Ectodermal cell (in vitro differentiated cells): ENCODE results near the gene KRT12. TPM values are rescaled to one million over a fixed set of nuclear protein-coding genes. Genes with fewer than 3 reads are reported as not detected.

Experiments used
- H3K27ac ChIP-seq: 2 replicates; pipeline ENCODE4 v1.7.0; 2013; ENCODE audit warnings: mild to moderate bottlenecking, low read depth, low read length; ENCODE audit not compliant: insufficient read depth, poor library complexity, severe bottlenecking
- H3K27me3 ChIP-seq: 2 replicates; pipeline ENCODE4 v1.7.0; 2013; ENCODE audit warnings: mild to moderate bottlenecking, low read length; ENCODE audit not compliant: insufficient read depth, control insufficient read depth, poor library complexity, severe bottlenecking
- H3K36me3 ChIP-seq: one replicate; pipeline ENCODE4 v1.7.0; 2013; ENCODE audit warnings: low read length; ENCODE audit not compliant: control insufficient read depth, insufficient read depth
- H3K4me1 ChIP-seq: one replicate; pipeline ENCODE4 v1.7.0; 2013; ENCODE audit warnings: low read length; ENCODE audit not compliant: control insufficient read depth, insufficient read depth
- H3K4me3 ChIP-seq: 2 replicates; pipeline ENCODE4 v1.7.0; 2013; ENCODE audit warnings: low read depth, low read length, control low read depth; ENCODE audit not compliant: insufficient read depth
- H3K9me3 ChIP-seq: 2 replicates; pipeline ENCODE4 v1.7.0; 2013; ENCODE audit warnings: mild to moderate bottlenecking, low read length, moderate library complexity; ENCODE audit not compliant: control insufficient read depth
- WGBS, 2 experiments: methylation state at CpG; one replicate each; pipeline ENCODE4 v1.1.7; 2013; ENCODE audit warnings: missing lambda C conversion rate in 2 of 2; 5-methylcytosine and 5-hydroxymethylcytosine counted together
- polyA plus RNA-seq, 4 experiments: library from polyadenylated mRNA; stranded (reverse); fragments of 50-300 nt; gene quantifications; one replicate each; pipeline ENCODE4 v1.2.3, GENCODE V29; 2013

Gene KRT12
- not detected for polyA plus RNA-seq (2013, experiment 1 of 4)
- polyA plus RNA-seq (2013, experiment 2 of 4), result not detected
- polyA plus RNA-seq (2013, experiment 3 of 4), result not detected
- not detected for polyA plus RNA-seq (2013, experiment 4 of 4)

GRCh38 chr17:40866838-40867237 is at the start of gene KRT12:
Gene KRT12, minus strand, starts transcription at chr17:40867223. Its CDS starts 37 bp downstream, at chr17:40867186.
- H3K36me3 ChIP-seq, result no peaks in the 10 kb centered on the region
- no peak within 1 kb of the TSS for H3K27ac ChIP-seq
- H3K4me3 ChIP-seq, result no peak within 1 kb of the TSS
- H3K4me1 ChIP-seq, result no peaks in the 10 kb centered on the region
- 96% methylated on average over 8 of the region's 8 CpGs for WGBS, 2 experiments
- H3K9me3 ChIP-seq, result no peaks in the 10 kb centered on the region
- no peaks in the 10 kb centered on the region for H3K27me3 ChIP-seq

DNA sequence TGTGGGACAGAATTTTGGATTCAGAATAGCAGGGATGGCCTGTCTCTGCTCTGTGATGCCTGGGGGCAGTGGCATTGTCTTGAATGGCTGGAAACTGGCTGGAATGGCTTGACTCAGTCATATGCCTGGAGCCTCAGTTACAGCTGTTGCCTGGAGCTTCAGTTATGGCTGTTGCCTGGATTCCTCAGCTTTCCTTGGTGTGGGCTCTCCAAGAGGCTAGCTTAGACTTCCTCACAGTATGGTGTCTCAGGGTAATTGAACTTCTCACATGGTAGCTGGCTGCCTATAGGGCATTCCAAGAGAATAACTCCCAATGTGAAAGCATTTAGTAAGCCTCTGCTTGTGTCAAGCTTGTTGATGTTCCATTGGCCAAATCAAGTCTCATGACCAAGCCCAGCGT is 49.3 kb upstream of the KRT12 start:
- Histone ChIP-seq H3K4me3 (no peak overlapping the region), H3K36me3 (no peaks in the 10 kb centered on the region), H3K9me3 (no peaks in the 10 kb centered on the region), H3K27ac (no peak overlapping the region), H3K27me3 (no peaks in the 10 kb centered on the region), H3K4me1 (no peaks in the 10 kb centered on the region)
- WGBS, 2 experiments, result 94 to 100% methylated on average over 1 of the region's 1 CpG

GRCh38 chr17:40915721-40916256 is 48.8 kb upstream of the KRT12 start:
- no peaks in the 10 kb centered on the region for H3K4me1 ChIP-seq
- H3K36me3 ChIP-seq, result no peaks in the 10 kb centered on the region
- WGBS, 2 experiments, result 87 to 91% methylated on average over 2 of the region's 2 CpGs
- H3K27ac ChIP-seq, result no peak overlapping the region
- H3K9me3 ChIP-seq, result no peaks in the 10 kb centered on the region
- H3K4me3 ChIP-seq, result no peak overlapping the region
- no peaks in the 10 kb centered on the region for H3K27me3 ChIP-seq

GRCh38 chr17:40915199-40915661 is 48.2 kb upstream of the KRT12 start:
- WGBS, 2 experiments, result 90 to 100% methylated on average over 1 to 3 of the region's 3 CpGs
- Histone ChIP-seq H3K27ac (no peak overlapping the region), H3K9me3 (no peaks in the 10 kb centered on the region), H3K4me3 (no peak overlapping the region), H3K36me3 (no peaks in the 10 kb centered on the region), H3K27me3 (no peaks in the 10 kb centered on the region), H3K4me1 (no peaks in the 10 kb centered on the region)

DNA sequence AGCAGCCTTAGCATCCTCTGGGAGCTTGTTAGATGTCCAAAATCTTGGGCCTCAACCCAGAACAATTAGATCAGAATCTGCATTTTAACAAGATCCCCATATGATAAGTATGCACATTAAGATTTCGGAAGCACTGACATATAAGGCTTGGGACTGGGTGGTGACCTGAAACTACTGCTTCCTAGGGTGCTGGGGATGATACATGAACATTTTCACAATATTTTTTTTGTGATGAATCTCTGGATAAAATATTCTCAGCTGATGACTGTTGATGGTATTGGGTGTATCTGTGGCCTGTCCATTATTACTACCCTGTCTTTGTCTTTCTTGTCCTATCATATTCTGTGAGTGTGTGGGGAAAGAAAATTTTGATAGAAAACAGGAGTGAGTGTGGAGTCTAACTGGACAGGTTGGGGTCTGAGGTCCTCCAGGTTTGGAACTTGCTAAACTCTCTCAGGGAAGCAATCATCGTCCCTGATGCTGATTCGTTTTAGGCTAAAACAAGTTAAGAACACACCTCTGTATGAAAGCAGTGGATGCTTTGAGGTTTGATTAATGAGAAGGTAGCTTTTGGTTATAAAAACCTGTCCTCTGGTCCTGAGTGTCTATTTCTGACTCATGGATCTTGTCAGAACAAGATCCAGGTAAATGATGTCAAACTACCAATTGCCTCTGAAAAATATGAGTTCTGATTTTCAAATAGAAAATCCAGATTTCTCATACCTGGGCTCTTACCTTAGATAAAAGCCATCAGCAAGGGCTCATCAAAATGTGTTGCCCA is 47.2 kb upstream of the KRT12 start:
- H3K4me3 ChIP-seq, result no peak overlapping the region
- H3K36me3 ChIP-seq, result no peaks in the 10 kb centered on the region
- no peaks in the 10 kb centered on the region for H3K9me3 ChIP-seq
- no peaks in the 10 kb centered on the region for H3K4me1 ChIP-seq
- 96 to 99% methylated on average over 3 of the region's 3 CpGs for WGBS, 2 experiments
- H3K27ac ChIP-seq, result no peak overlapping the region
- no peaks in the 10 kb centered on the region for H3K27me3 ChIP-seq

GRCh38 chr17:40912486-40913210 is 45.6 kb upstream of the KRT12 start:
- Histone ChIP-seq H3K27me3 (no peaks in the 10 kb centered on the region), H3K9me3 (no peaks in the 10 kb centered on the region), H3K36me3 (no peaks in the 10 kb centered on the region), H3K27ac (no peak overlapping the region), H3K4me1 (no peaks in the 10 kb centered on the region), H3K4me3 (no peak overlapping the region)
- WGBS, 2 experiments, result 97 to 98% methylated on average over 12 to 13 of the region's 13 CpGs

DNA sequence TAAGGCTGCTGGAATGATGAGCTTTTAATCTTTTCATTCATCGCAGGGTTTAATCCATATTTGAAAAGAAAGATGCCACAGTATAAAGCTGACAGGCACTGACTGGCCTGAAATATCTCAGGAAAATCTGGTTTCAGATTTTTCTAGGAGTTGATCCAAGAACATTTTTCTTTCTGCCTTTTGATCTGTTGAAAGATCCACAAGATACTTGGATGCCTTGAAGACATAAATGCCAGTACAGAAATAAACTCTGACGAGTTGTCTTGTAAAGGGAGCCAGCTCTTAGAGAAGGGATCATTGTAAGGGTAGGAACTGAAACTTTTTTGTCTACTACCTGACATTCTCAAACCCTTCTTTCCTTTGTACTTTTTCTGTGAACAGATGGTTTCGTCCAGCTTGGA is 43.4 kb upstream of the KRT12 start:
- Histone ChIP-seq H3K27me3 (no peaks in the 10 kb centered on the region), H3K27ac (no peak overlapping the region), H3K9me3 (no peaks in the 10 kb centered on the region), H3K4me1 (no peaks in the 10 kb centered on the region), H3K36me3 (no peaks in the 10 kb centered on the region), H3K4me3 (no peak overlapping the region)
- 85 to 91% methylated on average over 2 to 3 of the region's 3 CpGs for WGBS, 2 experiments

GRCh38 chr17:40909755-40910154 is 42.7 kb upstream of the KRT12 start:
- 84 to 88% methylated on average over 3 to 4 of the region's 4 CpGs for WGBS, 2 experiments

DNA sequence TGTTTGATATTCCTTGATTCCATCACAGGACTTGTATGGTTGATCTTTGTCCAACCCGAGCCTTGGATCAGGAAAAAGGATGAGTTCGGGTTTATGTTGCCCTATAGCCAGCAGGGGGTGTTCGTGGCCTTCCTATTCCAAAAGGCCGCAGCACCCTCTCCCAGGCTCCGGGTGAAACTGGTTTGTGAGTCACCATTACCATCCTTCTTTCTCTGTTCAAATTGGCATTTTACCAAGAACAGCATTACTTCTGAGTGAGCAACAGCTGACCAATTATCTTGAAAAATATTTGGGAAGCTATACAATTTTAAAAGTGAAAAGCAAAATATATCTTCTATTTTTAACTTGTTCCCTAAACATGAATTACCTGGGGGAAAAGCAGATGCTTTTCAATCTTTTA is 42.3 kb upstream of the KRT12 start:
- 9 to 10% methylated on average over 5 of the region's 5 CpGs for WGBS, 2 experiments
- no peaks in the 10 kb centered on the region for H3K4me1 ChIP-seq
- no peaks in the 10 kb centered on the region for H3K27me3 ChIP-seq
- no peak overlapping the region for H3K27ac ChIP-seq
- H3K36me3 ChIP-seq, result no peaks in the 10 kb centered on the region
- no peaks in the 10 kb centered on the region for H3K9me3 ChIP-seq
- no peak overlapping the region for H3K4me3 ChIP-seq

More at GRCh38 chr17:40909755-40910154, 42.7 kb upstream of the KRT12 start:
- Histone ChIP-seq H3K9me3 (no peaks in the 10 kb centered on the region), H3K36me3 (no peaks in the 10 kb centered on the region), H3K4me3 (no peak overlapping the region), H3K27ac (no peak overlapping the region), H3K4me1 (no peaks in the 10 kb centered on the region), H3K27me3 (no peaks in the 10 kb centered on the region)

- Histone ChIP-seq H3K36me3 (no peaks in the 10 kb centered on the region), H3K27ac (no peak overlapping the region), H3K9me3 (no peaks in the 10 kb centered on the region), H3K4me3 (no peak overlapping the region), H3K27me3 (no peaks in the 10 kb centered on the region), H3K4me1 (no peaks in the 10 kb centered on the region)
- WGBS, 2 experiments, result 94 to 97% methylated on average over 4 of the region's 4 CpGs
These were observed 39.6 kb upstream of the KRT12 start for GRCh38 chr17:40906613-40907012.
